Measurements from ENCODE around the gene CXorf58. TPM values are rescaled to one million over a fixed set of nuclear protein-coding genes. Genes with fewer than 3 reads are reported as not detected.
A peak's percentile ranks its signal among the peaks of the same experiment; 100 is the strongest.

Gene CXorf58
- total and polyA plus RNA-seq, 8 donors = 0.05 TPM; not detected in 7

GRCh38 chrX:23901805-23902204 is 6.0 kb upstream of the CXorf58 start:
- WGBS, 5 donors = 13 to 43% (median 36%) methylated on average over 1 of the region's 1 CpG; no CpG with 5 or more reads in 1 of the 5 donors
- peak overlapping the region in 2 of 4 donors; percentile 7 to 10 for H3K4me3 ChIP-seq
- H3K27me3 ChIP-seq = peaks cover 0 to 3% (median 0%) of the 10 kb centered on the region in 3 donors
- DNase-seq = peak; percentile 39 to 85
- intact Hi-C loops (cut with DNase I; ENCODE audit: low total_unique reads) = loop anchor here (10.0 kb wide), 1 partner anchor 207 kb away; no protein-coding TSS in a partner anchor
- peak overlapping the region; percentile 26 to 79 (median 74) for H3K27ac ChIP-seq
- no peaks in the 10 kb centered on the region for H3K36me3 ChIP-seq
- TF ChIP-seq EP300 (IDR thresholded peaks at IDR 0.05) (no peak), CTCF (IDR thresholded peaks at IDR 0.05) (peak in 5 of 7 experiments; percentile 22 to 56 (median 36)), POLR2AphosphoS5 (IDR thresholded peaks at IDR 0.05) (peak in 2 of 3 donors; percentile 28 to 55), POLR2A (IDR thresholded peaks at IDR 0.05) (no peak)
- H3K9me3 ChIP-seq = no peaks in the 10 kb centered on the region
- H3K4me1 ChIP-seq = peaks cover 4 to 58% (median 17%) of the 10 kb centered on the region in 4 donors

GRCh38 chrX:23902419-23902818 is 5.4 kb upstream of the CXorf58 start:
- H3K27ac ChIP-seq = peak overlapping the region; percentile 26 to 79 (median 74)
- no peak for TF ChIP-seq POLR2A (IDR thresholded peaks at IDR 0.05)
- TF ChIP-seq CTCF (IDR thresholded peaks at IDR 0.05) = peak in 5 of 7 experiments; percentile 11 to 53 (median 30)
- TF ChIP-seq EP300 (IDR thresholded peaks at IDR 0.05) = no peak
- peak in 1 of 3 donors; percentile 24 for TF ChIP-seq POLR2AphosphoS5 (IDR thresholded peaks at IDR 0.05)
- peak in 1 of 2 donors; percentile 82 for DNase-seq
- H3K27me3 ChIP-seq = peaks cover 0 to 3% (median 0%) of the 10 kb centered on the region in 3 donors
- no peaks in the 10 kb centered on the region for H3K36me3 ChIP-seq
- no peaks in the 10 kb centered on the region for H3K9me3 ChIP-seq
- H3K4me3 ChIP-seq = peak overlapping the region in 2 of 4 donors; percentile 7 to 10
- intact Hi-C loops (cut with DNase I; ENCODE audit: low total_unique reads) = loop anchor here (10.0 kb wide), 1 partner anchor 208 kb away; no protein-coding TSS in a partner anchor
- WGBS, 5 donors = 0 to 2% (median 1%) methylated on average over 2 of the region's 2 CpGs
- peaks cover 4 to 53% (median 19%) of the 10 kb centered on the region in 4 donors for H3K4me1 ChIP-seq

GRCh38 chrX:23904096-23904495 is 3.7 kb upstream of the CXorf58 start:
- no peaks in the 10 kb centered on the region for H3K36me3 ChIP-seq
- TF ChIP-seq CTCF (IDR thresholded peaks at IDR 0.05) (no peak), POLR2A (IDR thresholded peaks at IDR 0.05) (no peak), POLR2AphosphoS5 (IDR thresholded peaks at IDR 0.05) (no peak), EP300 (IDR thresholded peaks at IDR 0.05) (no peak)
- peaks cover 4 to 49% (median 16%) of the 10 kb centered on the region in 4 donors for H3K4me1 ChIP-seq
- peak overlapping the region in 1 of 5 donors; percentile 4 for H3K27ac ChIP-seq
- intact Hi-C loops (cut with DNase I; ENCODE audit: low total_unique reads) = loop anchor here (10.0 kb wide), 1 partner anchor 209 kb away; no protein-coding TSS in a partner anchor
- no peaks in the 10 kb centered on the region for H3K9me3 ChIP-seq
- peaks cover 0 to 2% (median 0%) of the 10 kb centered on the region in 3 donors for H3K27me3 ChIP-seq
- DNase-seq = no peak
- no peak overlapping the region for H3K4me3 ChIP-seq
- WGBS, 5 donors = 31 to 39% (median 34%) methylated on average over 2 of the region's 2 CpGs

DNA sequence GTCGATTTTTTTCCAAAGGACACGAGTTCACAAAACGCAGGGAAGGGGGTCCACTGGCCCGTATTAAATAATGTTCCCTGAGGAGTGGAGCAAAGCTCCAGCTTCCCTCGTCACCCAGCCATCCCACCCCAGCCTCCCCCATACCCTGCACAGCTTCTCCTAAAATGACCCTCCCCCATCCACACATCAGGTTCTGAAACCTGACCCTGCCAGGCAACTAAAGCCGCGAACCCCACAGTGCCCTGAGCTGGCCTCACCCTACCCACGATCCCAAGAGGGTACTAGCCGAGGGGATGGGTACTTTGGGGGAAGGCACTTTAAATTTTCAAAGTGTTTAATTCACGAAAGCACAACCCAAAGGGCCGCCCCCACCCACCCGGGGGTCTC is 702 bp upstream of the CXorf58 start:
- TF ChIP-seq EP300 (IDR thresholded peaks at IDR 0.05) (no peak), CTCF (IDR thresholded peaks at IDR 0.05) (no peak), POLR2AphosphoS5 (IDR thresholded peaks at IDR 0.05) (no peak), POLR2A (IDR thresholded peaks at IDR 0.05) (no peak)
- peaks cover 2 to 21% (median 6%) of the 10 kb centered on the region in 4 donors for H3K4me1 ChIP-seq
- no peaks in the 10 kb centered on the region for H3K36me3 ChIP-seq
- no peaks in the 10 kb centered on the region for H3K9me3 ChIP-seq
- peak overlapping the region; percentile 46 to 54 (median 54) for H3K4me3 ChIP-seq
- peak overlapping the region; percentile 87 to 92 (median 87) for H3K27ac ChIP-seq
- intact Hi-C loops (cut with DNase I; ENCODE audit: low total_unique reads) = loop anchor here (10.0 kb wide), 1 partner anchor 212 kb away; no protein-coding TSS in a partner anchor
- DNase-seq = peak in 1 of 2 donors; percentile 53
- H3K27me3 ChIP-seq = peaks cover 0 to 2% (median 0%) of the 10 kb centered on the region in 3 donors
- 1 to 40% (median 11%) methylated on average over 9 to 12 of the region's 12 CpGs for WGBS, 5 donors
